Umbilical cord (tissue), 2 donors: Measurements from ENCODE around the gene EPHB6. TPM values are rescaled to one million over a fixed set of nuclear protein-coding genes. Genes with fewer than 3 reads are reported as not detected.
A peak's percentile ranks its signal among the peaks of the same experiment; 100 is the strongest.

Experiments used
- DNase-seq: peaks from one replicate; pipeline ENCODE4 v3.0.0-alpha.2; 2015; ENCODE audit warnings: low spot score
- total RNA-seq: library from RNA; depleted of rRNA; stranded (reverse); fragments of >200 nt; gene quantifications from one replicate; pipeline ENCODE4 v1.2.3, GENCODE V29; 2014; ENCODE audit warnings: low replicate concordance; ENCODE audit not compliant: insufficient read depth

The EPHB6 gene
- total RNA-seq, 1 donor from 2014 or later, result 4.3 TPM

DNA sequence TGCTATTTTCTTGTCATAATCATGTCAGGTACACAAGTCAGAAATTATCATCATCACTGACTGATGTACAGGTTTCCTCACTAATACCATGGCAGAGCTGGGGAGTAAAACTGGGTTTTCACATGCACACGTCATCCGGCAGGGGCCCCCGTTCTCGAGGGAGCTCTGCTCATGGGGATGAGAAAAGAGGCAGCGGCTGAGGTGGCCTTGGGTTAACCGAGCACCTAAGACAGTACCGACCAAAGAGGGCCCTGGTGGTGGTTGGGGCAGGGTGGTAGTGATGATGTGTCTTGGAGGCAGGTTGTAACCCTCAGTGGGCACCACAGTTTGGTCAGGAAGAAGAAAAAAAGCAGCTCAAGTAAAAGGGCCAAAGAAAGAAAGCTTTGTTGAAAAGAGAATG, 42.8 kb downstream of the EPHB6 start:
- DNase-seq, result no peak

DNA sequence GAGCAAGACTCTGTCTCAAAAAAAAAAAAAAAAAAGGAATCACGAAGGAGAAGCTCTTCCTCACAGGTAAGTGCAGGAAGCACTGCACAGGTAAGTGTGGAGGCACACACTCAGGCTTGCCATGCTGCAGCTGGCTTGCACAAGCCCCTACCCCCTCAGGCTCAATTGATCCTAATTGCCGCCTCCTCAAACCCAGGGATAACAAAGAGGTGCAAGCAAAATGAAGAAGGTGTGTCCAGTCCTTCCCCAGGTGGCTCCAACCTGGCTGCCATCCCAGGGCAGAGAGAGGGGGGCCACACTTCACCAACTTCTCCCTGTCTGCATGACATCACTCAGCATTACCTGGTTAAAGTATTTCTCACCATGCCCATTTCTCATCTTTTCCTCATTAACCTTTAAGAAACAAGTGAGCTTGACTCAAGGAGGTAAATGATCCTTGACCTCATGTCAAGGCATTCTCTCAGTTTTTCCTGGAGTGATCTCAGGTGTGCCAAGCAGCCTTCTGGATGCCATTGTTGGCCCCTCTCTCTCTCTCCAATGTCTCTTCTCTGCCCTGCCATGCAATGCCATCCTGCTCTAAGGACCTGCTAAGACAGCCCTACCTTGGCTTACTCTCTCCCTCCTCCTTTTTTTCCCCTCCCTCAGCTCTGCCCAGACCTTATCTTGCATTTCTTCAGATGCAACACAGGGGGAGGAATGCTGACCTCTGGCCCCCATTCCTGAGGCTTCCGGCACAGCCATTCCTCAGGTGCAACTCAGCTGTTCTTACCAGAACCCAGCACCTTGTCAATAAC, 43.7 kb downstream of the EPHB6 start:
- no peak for DNase-seq

DNA sequence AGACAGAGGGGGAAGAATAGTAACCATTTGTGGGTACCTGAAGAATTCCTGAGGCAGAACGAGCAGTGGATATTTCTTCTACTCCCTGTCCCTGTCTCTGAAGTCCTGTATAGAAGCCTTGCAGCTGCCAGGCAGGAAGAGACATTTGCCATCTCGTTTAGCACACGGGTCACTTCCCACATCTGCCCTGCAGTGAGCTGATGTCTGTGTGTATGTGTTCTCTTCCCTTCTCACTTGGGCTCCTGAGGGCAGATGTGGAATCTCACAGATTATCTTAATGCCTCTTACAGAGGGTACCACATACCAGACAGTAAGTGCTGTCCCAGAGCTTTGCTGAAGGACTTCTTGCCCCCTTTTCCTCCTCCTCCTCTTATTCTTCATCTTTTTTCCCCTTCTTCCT, 44.8 kb downstream of the EPHB6 start:
- no peak for DNase-seq

- no peak for DNase-seq
Measured at GRCh38 chr7:142901426-142902259, 46.8 kb downstream of the EPHB6 start.

GRCh38 chr7:142904128-142904527, 49.3 kb downstream of the EPHB6 start:
- no peak for DNase-seq

DNA sequence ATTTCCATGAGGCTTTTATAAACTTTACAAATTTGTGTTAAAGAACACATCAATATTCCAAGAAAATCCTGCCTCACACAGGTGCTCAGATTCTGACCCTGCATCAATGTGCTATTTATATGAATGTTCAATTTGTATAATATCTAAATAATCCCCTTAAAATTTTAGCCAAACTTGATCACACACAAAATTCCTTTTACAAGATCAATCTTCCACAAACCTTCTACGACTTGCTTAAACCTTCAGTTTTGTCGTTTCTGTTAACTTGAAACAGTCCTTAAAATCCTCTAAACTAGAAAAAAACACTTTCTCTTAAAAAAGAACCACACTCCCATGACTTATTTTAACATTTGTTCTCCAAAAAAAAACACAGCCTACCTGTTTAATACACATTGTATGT, 50.9 kb downstream of the EPHB6 start:
- no peak for DNase-seq

GRCh38 chr7:142906643-142907042, 51.8 kb downstream of the EPHB6 start:
- no peak for DNase-seq

DNA sequence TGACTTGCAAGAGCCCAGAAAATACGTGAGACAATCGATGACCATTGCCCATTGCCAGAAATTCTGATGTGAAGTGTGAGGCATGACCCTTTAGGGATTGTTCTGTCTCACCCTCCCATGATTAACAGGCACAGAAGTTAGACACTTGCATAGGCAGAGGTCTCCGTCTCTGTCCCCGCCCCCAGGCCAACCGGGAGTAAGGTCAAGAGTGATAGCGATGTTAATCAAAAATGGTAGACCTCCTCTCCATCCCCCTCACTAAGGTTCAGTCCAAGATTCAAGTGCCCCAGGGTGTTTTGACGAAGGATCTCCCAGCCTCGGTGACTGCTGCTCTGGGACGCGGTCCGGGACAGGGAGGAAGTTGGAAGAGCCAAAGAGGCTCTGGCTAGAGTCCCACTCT, 53.4 kb downstream of the EPHB6 start:
- DNase-seq, result no peak

DNA sequence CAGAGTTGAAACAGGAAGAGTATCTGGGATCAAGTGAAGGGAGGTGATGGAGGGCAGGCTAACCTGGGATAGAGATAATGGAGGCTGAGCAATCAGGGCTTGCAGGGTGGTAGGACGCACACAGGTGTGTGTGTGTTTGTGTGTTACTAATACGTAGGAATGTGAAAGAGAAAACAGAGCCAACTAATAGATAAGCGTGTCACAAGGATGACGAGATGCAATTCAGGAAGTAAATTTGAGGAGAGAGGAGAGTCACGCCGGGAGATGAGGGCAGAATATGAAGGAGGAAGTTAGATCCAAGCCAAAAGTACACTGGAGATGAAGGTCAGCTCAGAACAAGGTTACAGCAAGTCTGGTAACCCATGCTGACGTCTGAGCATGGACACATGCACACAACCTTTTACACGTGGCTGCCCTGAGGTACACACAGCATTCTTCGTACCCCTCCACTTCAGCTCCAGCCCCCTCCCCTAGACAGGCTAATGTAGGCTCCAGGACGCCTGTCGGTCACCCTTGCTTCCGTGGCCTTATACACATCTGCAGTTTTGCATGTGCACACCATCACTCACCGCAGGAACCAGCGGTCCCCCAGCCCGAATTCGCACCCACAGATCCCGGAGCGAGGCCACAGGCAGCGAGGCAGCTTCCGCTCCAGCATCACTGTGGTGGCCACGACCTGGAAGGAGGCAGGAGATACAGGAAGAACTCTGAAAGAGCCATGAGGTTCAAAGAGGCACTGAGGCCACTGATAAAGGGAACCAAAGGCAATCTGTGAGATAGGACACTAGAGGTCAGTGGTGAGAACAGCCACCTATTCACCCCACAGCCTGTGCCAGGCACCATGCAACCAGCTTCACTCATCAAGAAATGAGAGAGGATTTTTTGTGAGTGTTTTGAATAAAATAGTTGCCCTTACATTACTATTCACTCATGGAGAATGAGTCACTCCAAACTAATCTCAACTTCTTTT, 54.3 kb downstream of the EPHB6 start:
- DNase-seq, result no peak

DNA sequence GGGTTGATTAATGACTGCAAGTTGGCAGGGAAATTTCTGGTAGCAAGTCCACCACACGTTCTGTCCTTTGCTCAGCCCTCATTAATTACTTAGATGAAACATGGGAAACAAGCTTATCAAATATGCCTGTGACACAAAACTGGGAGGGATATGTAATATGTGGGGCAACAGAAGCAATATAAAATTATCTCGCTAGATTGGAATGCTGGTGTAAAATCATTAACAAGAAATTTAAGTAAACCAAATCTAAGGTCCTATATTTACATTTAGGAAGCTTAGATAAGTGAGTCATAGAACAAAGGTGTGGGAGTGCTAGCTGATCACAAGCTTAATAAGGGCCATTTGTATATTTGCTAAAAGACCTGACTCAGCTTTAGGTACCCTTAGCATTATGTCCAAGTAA, 55.2 kb downstream of the EPHB6 start:
- DNase-seq, result no peak

GRCh38 chr7:142910481-142910880, 55.6 kb downstream of the EPHB6 start:
- no peak for DNase-seq

- peak; percentile 3 for DNase-seq
Measured at GRCh38 chr7:142913051-142913450, 58.2 kb downstream of the EPHB6 start.

DNA sequence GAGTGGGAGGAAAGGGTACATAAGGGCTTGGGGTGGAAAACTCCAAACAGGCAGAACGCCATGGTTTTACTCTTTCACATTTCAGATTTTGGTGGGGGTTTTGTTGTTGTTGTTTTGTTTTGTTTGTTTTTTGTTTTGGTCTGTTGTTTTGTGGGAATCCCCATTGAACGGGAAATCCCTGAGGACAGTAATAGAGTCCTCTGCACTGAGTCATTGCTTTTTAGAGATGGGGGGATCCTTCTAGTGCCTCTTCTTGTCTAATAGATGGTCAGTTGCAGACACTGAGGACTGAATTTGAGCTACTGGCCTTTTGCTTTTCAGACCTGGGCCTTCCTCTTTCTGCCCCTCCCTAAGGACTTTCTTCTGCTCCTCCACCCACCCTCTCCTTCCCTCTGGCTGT, 58.7 kb downstream of the EPHB6 start:
- DNase-seq, result no peak

DNA sequence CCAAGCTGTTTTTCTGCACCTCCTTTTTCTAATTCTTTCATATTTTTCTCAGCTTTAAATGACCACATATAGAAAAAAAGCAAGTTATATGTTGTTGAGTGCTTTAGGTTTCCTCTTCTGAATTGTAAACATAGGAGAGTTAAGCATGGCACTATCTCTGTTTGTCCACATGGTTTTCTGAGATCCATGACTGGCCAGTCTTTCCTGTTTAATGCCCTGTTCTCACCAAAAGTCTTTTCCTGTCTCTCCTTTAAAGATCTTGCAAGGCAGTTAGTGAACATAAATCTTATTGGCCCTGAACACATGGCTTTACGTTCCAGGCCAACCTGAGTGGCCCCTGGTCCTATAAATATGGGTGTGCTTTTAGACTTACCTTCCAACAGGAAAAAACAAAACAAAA, 59.2 kb downstream of the EPHB6 start:
- peak; percentile 10 for DNase-seq

DNA sequence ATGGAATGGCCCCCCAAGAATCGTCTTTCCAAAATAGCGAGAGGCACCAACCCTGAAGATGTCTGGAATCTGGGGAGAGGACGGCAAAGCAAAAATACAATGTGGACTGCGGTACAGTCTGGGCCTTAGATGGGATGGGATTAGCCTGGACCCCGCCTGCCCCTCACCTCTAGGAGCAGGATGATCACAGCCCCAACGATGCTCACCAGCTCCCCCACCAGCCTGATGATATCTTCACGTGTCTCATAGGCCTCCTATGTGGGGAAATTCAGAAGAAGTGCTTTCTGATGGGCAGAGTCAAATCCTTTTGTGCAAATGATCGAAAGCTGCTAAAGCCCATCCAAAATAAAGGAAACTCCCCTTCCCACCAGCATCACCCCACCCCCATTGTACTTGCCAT, 60.4 kb downstream of the EPHB6 start:
- DNase-seq, result no peak

DNA sequence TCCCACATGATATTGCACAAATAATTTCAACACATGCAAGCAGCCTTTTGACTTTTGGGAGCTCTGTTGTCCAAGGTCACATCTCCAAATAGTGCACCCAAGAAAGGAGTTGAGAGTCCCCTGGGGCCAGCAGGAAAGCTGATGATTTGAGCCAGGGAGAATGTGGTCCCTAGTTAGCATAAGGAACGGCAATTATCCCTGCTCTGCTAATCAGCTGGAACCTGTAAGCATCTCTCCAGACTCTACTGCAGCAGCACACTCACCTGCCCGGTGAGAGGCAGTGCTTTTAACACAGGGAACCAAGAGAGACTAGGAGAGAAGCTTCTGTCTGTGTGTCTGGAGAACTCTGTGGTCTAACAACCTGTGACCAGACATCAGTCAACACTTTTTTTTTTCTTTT, 61.6 kb downstream of the EPHB6 start:
- DNase-seq, result no peak

GRCh38 chr7:142917447-142917846, 62.6 kb downstream of the EPHB6 start:
- no peak for DNase-seq

DNA sequence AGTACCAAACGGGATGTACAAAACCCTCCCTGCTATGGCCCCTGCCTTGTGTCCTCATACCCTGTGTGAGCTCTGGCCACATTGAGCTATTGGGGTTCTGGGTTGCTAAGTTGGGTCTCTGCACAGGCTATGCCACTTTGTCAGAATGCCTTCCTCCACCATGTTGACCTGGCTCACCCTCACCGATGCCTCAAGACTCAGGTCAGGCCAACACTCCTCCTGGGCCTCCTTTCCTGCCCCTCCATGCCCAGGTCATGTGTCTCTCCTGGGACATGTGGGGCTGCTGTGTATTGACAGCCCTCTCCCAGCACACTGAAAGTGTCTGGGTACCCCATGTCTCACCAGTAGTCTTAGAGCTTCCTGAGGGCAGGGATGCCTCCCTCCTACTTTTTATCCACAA, 64.0 kb downstream of the EPHB6 start:
- no peak for DNase-seq

DNA sequence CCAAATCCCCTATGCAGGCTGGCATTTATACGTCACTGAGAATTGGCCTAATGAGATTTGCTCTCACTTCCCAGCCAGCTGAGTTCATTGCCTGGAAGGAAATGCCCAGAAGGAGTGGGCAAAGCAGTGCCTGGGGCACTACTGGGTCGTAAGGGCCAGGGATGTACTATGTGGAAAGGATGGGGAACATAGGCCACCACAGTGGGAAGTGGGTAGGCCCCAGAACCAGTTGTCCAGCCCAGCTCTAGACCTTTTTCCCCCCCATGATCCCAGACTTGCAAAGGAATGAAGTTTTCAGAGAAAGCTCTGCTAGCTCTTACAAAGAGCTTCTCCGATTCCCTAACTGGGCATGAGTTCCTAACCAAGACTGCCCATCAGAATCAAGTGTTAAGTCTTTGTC, 64.8 kb downstream of the EPHB6 start:
- no peak for DNase-seq
